Peyer's patch (tissue), 4 donors: ENCODE measurements around the gene ERO1B.

ENCODE experiments used
- POLR2A ChIP-seq, 2 donors: fragments of 450-650 bp; IDR thresholded peaks; one replicate each; pipeline ENCODE4 v1.5.1; 2017; ENCODE audit warnings: antibody characterized with exemption in 2 of 2, mild to moderate bottlenecking in 2 of 2, moderate library complexity in 2 of 2
- TF ChIP-seq, protein P1 (sequence below), 6 experiments: fragments of 450-650 bp in 4 of 6; fragments of 200-600 bp in 2 of 6; sonication (generic) in 1 of 6; IDR thresholded peaks; one replicate each; pipeline ENCODE4 v1.5.1; 2017 to 2019; ENCODE audit warnings: antibody characterized with exemption in 6 of 6, mild to moderate bottlenecking in 3 of 6, moderate library complexity in 1 of 6

- TF ChIP-seq POLR2A (IDR thresholded peaks at IDR 0.05): no peak
- TF ChIP-seq, protein P1, sequence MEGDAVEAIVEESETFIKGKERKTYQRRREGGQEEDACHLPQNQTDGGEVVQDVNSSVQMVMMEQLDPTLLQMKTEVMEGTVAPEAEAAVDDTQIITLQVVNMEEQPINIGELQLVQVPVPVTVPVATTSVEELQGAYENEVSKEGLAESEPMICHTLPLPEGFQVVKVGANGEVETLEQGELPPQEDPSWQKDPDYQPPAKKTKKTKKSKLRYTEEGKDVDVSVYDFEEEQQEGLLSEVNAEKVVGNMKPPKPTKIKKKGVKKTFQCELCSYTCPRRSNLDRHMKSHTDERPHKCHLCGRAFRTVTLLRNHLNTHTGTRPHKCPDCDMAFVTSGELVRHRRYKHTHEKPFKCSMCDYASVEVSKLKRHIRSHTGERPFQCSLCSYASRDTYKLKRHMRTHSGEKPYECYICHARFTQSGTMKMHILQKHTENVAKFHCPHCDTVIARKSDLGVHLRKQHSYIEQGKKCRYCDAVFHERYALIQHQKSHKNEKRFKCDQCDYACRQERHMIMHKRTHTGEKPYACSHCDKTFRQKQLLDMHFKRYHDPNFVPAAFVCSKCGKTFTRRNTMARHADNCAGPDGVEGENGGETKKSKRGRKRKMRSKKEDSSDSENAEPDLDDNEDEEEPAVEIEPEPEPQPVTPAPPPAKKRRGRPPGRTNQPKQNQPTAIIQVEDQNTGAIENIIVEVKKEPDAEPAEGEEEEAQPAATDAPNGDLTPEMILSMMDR (IDR thresholded peaks at IDR 0.05): no peak
Observed at GRCh38 chr1:236301958-236302335, 20.2 kb upstream of the ERO1B start.
